HCT116 (cell line): ENCODE data around the gene C9orf85. TPM values are rescaled to one million over a fixed set of nuclear protein-coding genes. Genes with fewer than 3 reads are reported as not detected.

Source experiments
- ATAC-seq: fragments of 200-7000 bp; cut with Tn5 transposase; 2 replicates; pipeline ENCODE4 v1.9.1; 2020; ENCODE audit warnings: mild to moderate bottlenecking, moderate library complexity
- BruUV-seq: library from RNA; stranded (reverse); fragments of 400-500 nt; replicated peaks from 2 replicates; lab custom pipeline; 2021; lab: Mats Ljungman, UMichigan
- CTCF ChIA-PET: fragments of 300-600 bp; sonication (Branson Sonifier 250); formaldehyde crosslinking; loops from one replicate; lab custom pipeline; 2021; ENCODE audit warnings: antibody characterized with exemption; lab: Charles Lee
- POLR2A ChIA-PET: fragments of 300-600, 350-600 bp; sonication (Branson Sonifier 250); formaldehyde crosslinking; loops from one replicate; lab custom pipeline; 2021; ENCODE audit warnings: antibody characterized with exemption; lab: Charles Lee
- RAD21 ChIA-PET, 2 experiments: fragments of 300-600 bp; sonication (Branson Sonifier 250); formaldehyde crosslinking; loops; one replicate each; lab custom pipeline; 2023; ENCODE audit warnings: low total read pairs in 2 of 2; ENCODE audit not compliant: uncharacterized antibody in 2 of 2, unreplicated experiment in 2 of 2, low non-redundant PET in 1 of 2; lab: Charles Lee
- DNase-seq: peaks from one replicate; pipeline ENCODE4 v3.0.0-alpha.2; 2010; ENCODE audit warnings: low read depth, low spot score
- H2AFZ ChIP-seq: fragments of 200-600 bp; shearing (Covaris generic), sonication (generic); 2 replicates; pipeline ENCODE4 v1.6.1; 2017; ENCODE audit warnings: low read depth, mixed run types, mixed read lengths, antibody characterized with exemption, low read length; ENCODE audit not compliant: poor library complexity, severe bottlenecking
- H3K27ac ChIP-seq: 2 replicates; pipeline ENCODE4 v1.5.1; 2012; ENCODE audit warnings: low read depth, low read length
- H3K27me3 ChIP-seq: fragments of 200-600 bp; sonication (generic); 2 replicates; pipeline ENCODE4 v1.6.1; 2016; ENCODE audit warnings: mixed run types, low read length, mixed read lengths; ENCODE audit not compliant: insufficient read depth
- H3K36me3 ChIP-seq, 2 experiments: fragments of 200-500 bp in 1 of 2; fragments of 200-600 bp in 1 of 2; sonication (Bioruptor generic) in 1 of 2; sonication (generic) in 1 of 2; 2 replicates each; pipeline versions ENCODE4 v1.5.1 to v1.6.1; 2014 to 2016; ENCODE audit warnings: low read length in 2 of 2, inconsistent platforms in 1 of 2, mixed read lengths in 1 of 2, mixed run types in 1 of 2; ENCODE audit not compliant: insufficient read depth in 2 of 2, control insufficient read depth in 1 of 2
- H3K4me1 ChIP-seq, 2 experiments: fragments of 200-600 bp in 1 of 2; sonication (generic) in 1 of 2; 2 replicates each; pipeline versions ENCODE4 v1.5.1 to v1.6.1; 2012 to 2017; ENCODE audit warnings: low read length in 2 of 2, inconsistent platforms in 1 of 2, mild to moderate bottlenecking in 1 of 2, mixed read lengths in 1 of 2, mixed run types in 1 of 2, moderate library complexity in 1 of 2; ENCODE audit not compliant: insufficient read depth in 2 of 2, control insufficient read depth in 1 of 2
- H3K4me2 ChIP-seq: fragments of 200-600 bp; sonication (generic); 2 replicates; pipeline ENCODE4 v1.6.1; 2017; ENCODE audit warnings: mixed run types, low read length, mixed read lengths
- H3K4me3 ChIP-seq, 2 experiments: fragments of 200-600 bp in 1 of 2; sonication (generic) in 1 of 2; replicated peaks in 1 of 2; 2 replicates each; pipeline ENCODE4 v1.5.1; 2011 to 2016; ENCODE audit warnings: low read length in 2 of 2, control low read depth in 1 of 2, low read depth in 1 of 2, mild to moderate bottlenecking in 1 of 2, mixed read lengths in 1 of 2, mixed run types in 1 of 2
- H3K79me2 ChIP-seq: fragments of 200-600 bp; sonication (generic); 2 replicates; pipeline ENCODE4 v1.6.1; 2017; ENCODE audit warnings: mild to moderate bottlenecking, mixed run types, low read length, moderate library complexity, mixed read lengths; ENCODE audit not compliant: insufficient read depth
- H3K9ac ChIP-seq: fragments of 200-600 bp; sonication (generic); 2 replicates; pipeline ENCODE4 v1.6.1; 2016; ENCODE audit warnings: low read length, mixed read lengths
- H3K9me2 ChIP-seq: fragments of 200-600 bp; sonication (generic), shearing (Covaris generic); 2 replicates; pipeline ENCODE4 v1.6.1; 2017; ENCODE audit warnings: mixed run types, mild to moderate bottlenecking, moderate library complexity; ENCODE audit not compliant: insufficient read depth
- H3K9me3 ChIP-seq, 2 experiments: fragments of 200-500 bp in 1 of 2; fragments of 200-600 bp in 1 of 2; sonication (Bioruptor generic) in 1 of 2; sonication (generic) in 1 of 2; 2 replicates each; pipeline ENCODE4 v1.6.1; 2014 to 2017; ENCODE audit warnings: low read length in 2 of 2, mixed read lengths in 2 of 2, inconsistent platforms in 1 of 2, low read depth in 1 of 2, mild to moderate bottlenecking in 1 of 2, mixed run types in 1 of 2, moderate library complexity in 1 of 2; ENCODE audit not compliant: control insufficient read depth in 1 of 2, insufficient read depth in 1 of 2
- H4K20me1 ChIP-seq: fragments of 200-600 bp; sonication (generic), shearing (Covaris generic); 2 replicates; pipeline ENCODE4 v1.6.1; 2017; ENCODE audit warnings: mixed run types, mild to moderate bottlenecking, moderate library complexity; ENCODE audit not compliant: insufficient read depth
- ATF3 ChIP-seq: IDR thresholded peaks from 2 replicates; pipeline ENCODE4 v1.6.1; 2012
- CEBPB ChIP-seq: IDR thresholded peaks from 2 replicates; pipeline ENCODE4 v1.6.1; 2012; ENCODE audit warnings: low read depth
- CTCF ChIP-seq, 3 experiments: fragments of 200-600 bp in 1 of 3; sonication (generic) in 1 of 3; IDR thresholded peaks in 2 of 3; conservative IDR thresholded peaks in 1 of 3; 2 replicates each; pipeline ENCODE4 v1.5.1; 2012 to 2017; ENCODE audit warnings: low read depth in 2 of 3, low read length in 2 of 3, antibody characterized with exemption in 1 of 3, borderline replicate concordance in 1 of 3, control low read depth in 1 of 3, mild to moderate bottlenecking in 1 of 3, mixed read lengths in 1 of 3, mixed run types in 1 of 3, moderate library complexity in 1 of 3; ENCODE audit not compliant: insufficient read depth in 1 of 3
- ELF1 ChIP-seq: IDR thresholded peaks from 2 replicates; pipeline ENCODE4 v1.6.1; 2012; ENCODE audit warnings: low read depth, borderline replicate concordance
- EZH2phosphoT487 ChIP-seq: fragments of 200-600 bp; IDR thresholded peaks from 2 replicates; pipeline ENCODE4 v1.6.1; 2018; ENCODE audit warnings: antibody characterized with exemption, borderline replicate concordance
- FOSL1 ChIP-seq: IDR thresholded peaks from 2 replicates; pipeline ENCODE4 v1.6.1; 2012; ENCODE audit warnings: low read depth
- JUND ChIP-seq: IDR thresholded peaks from 2 replicates; pipeline ENCODE4 v1.6.1; 2012
- RAD21 ChIP-seq: IDR thresholded peaks from 2 replicates; pipeline ENCODE4 v1.6.1; 2012; ENCODE audit warnings: low read depth, mild to moderate bottlenecking
- SP1 ChIP-seq: IDR thresholded peaks from 2 replicates; pipeline ENCODE4 v1.6.1; 2012; ENCODE audit warnings: low read depth
- SRF ChIP-seq: IDR thresholded peaks from 2 replicates; pipeline ENCODE4 v1.6.1; 2012; ENCODE audit warnings: low read depth
- TCF7L2 ChIP-seq: IDR thresholded peaks from 2 replicates; pipeline ENCODE4 v1.7.0; 2011; ENCODE audit warnings: borderline replicate concordance, inconsistent platforms; ENCODE audit not compliant: insufficient read depth, insufficient read length; ENCODE audit errors: extremely low read depth
- ZNF274 ChIP-seq: fragments of 200-500 bp; sonication (Bioruptor generic); IDR thresholded peaks from 2 replicates; pipeline ENCODE4 v1.6.1; 2014; ENCODE audit warnings: mild to moderate bottlenecking, low read depth, low read length, inconsistent platforms
- intact Hi-C: fragments of 100-400 bp; cut with micrococcal nuclease; formaldehyde crosslinking; loops from 2 replicates; pipeline ENCODE4 v1.10.0; 2022
- total RNA-seq: library from RNA; stranded (reverse); gene quantifications from one replicate; pipeline ENCODE4 v1.2.1, GENCODE V29; 2021; ENCODE audit not compliant: unreplicated experiment

Gene C9orf85
- total RNA-seq, 1 experiment from 2014 or later: 12.4 TPM

GRCh38 chr9:71981944-71982343 is 70.5 kb downstream of the C9orf85 start (continued):
- no peak for TF ChIP-seq CTCF (IDR thresholded peaks at IDR 0.05 in 2 of 3, conservative IDR thresholded peaks at IDR 0.05 in 1 of 3; ENCODE audit: borderline replicate concordance in 1 of 3, insufficient read depth in 1 of 3, low read depth in 2 of 3, low read length in 2 of 3)

GRCh38 chr9:71984403-71984802 is 73.0 kb downstream of the C9orf85 start:
- ChIA-PET POLR2A (no interaction called here), RAD21 (no interaction called here), CTCF (interaction anchor here (1.8 to 2.5 kb wide), 2 partner anchors 40 to 287 kb away, joined by 5 to 19 read pairs; no protein-coding TSS in a partner anchor)
- Histone ChIP-seq H3K4me3 (no peak overlapping the region), H4K20me1 (no peaks in the 10 kb centered on the region), H3K79me2 (no peaks in the 10 kb centered on the region), H3K36me3 (no peaks in the 10 kb centered on the region), H3K9me2 (no peaks in the 10 kb centered on the region), H3K4me2 (no peak overlapping the region), H3K27ac (no peak overlapping the region), H3K9me3 (no peaks in the 10 kb centered on the region), H3K9ac (no peak overlapping the region), H2AFZ (no peak overlapping the region), H3K4me1 (peaks cover 0 to 6% of the 10 kb centered on the region in 2 experiments; a peak in 2 of 4 replicates), H3K27me3 (no peaks in the 10 kb centered on the region)
- ATAC-seq (peak; percentile 57; the same call in 1 of the 2 replicates), DNase-seq (no peak)
- TF ChIP-seq SRF (no peak), SP1 (0 out of 2 replicates have a peak, but pooled peaks have one; percentile 4)
- no TSS peak for BruUV-seq
- intact Hi-C loops: no loop called here

GRCh38 chr9:71984831-71985281 is 73.4 kb downstream of the C9orf85 start:
- H3K79me2 ChIP-seq: no peaks in the 10 kb centered on the region
- TF ChIP-seq ATF3 (no peak), TCF7L2 (no peak), SP1 (no peak), CTCF (IDR thresholded peaks at IDR 0.05 in 2 of 3, conservative IDR thresholded peaks at IDR 0.05 in 1 of 3; ENCODE audit: borderline replicate concordance in 1 of 3, insufficient read depth in 1 of 3, low read depth in 2 of 3, low read length in 2 of 3) (no peak), ZNF274 (no peak), ELF1 (no peak), RAD21 (no peak), EZH2phosphoT487 (no peak), SRF (no peak), CEBPB (no peak), FOSL1 (no peak), JUND (no peak)
- no peaks in the 10 kb centered on the region for H3K9me2 ChIP-seq
- CTCF ChIA-PET: interaction anchor here (1.2 to 2.5 kb wide), 3 partner anchors 9 to 287 kb away, joined by 3 to 19 read pairs (median 5); no protein-coding TSS in a partner anchor
- intact Hi-C loops: no loop called here
- POLR2A ChIA-PET: no interaction called here
- no peak overlapping the region for H3K27ac ChIP-seq
- H3K36me3 ChIP-seq: no peaks in the 10 kb centered on the region
- ATAC-seq: no peak
- BruUV-seq: no TSS peak
- no peaks in the 10 kb centered on the region for H4K20me1 ChIP-seq
- H3K4me3 ChIP-seq: no peak overlapping the region
- DNase-seq: no peak
- RAD21 ChIA-PET: interaction anchor here in 1 of 2 experiments (1.3 kb wide), 1 partner anchor 40 kb away, joined by 3 read pairs; no protein-coding TSS in a partner anchor
- H3K4me1 ChIP-seq: peaks cover 0 to 6% of the 10 kb centered on the region in 2 experiments; a peak in 2 of 4 replicates
- H2AFZ ChIP-seq: no peak overlapping the region
- no peaks in the 10 kb centered on the region for H3K27me3 ChIP-seq
- no peak overlapping the region for H3K4me2 ChIP-seq
- no peak overlapping the region for H3K9ac ChIP-seq
- no peaks in the 10 kb centered on the region for H3K9me3 ChIP-seq
